ENCODE data around the gene PKDREJ.

Gene PKDREJ

GRCh38 chr22:46290121-46290842 lies 27.1 kb upstream of the PKDREJ start:
- DNase-seq (ENCODE audit: low read depth), result no peak

- no peak for DNase-seq (ENCODE audit: low read depth)
Measured at GRCh38 chr22:46289244-46289891, 26.2 kb upstream of the PKDREJ start.

DNA sequence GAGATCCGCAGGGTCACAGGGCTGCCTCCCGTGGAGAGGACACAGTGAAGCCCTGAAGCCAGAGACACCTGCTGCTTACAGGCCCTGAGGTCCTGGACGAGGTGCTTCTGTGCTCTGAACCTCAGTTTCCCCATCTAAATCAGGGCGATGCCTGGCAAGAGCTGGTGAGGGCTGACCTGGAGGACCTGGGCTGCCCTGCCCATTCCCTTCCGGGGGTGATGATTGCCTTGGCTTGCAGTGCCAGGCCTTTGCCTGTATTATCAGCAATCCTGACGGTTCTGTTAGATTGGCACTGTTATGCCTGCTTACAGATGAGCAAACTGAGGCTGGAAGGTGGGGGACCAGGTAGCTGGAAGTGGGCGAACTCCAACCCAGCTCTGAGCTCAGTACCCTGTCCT lies 25.7 kb upstream of the PKDREJ start:
- DNase-seq (ENCODE audit: low read depth), result no peak

DNA sequence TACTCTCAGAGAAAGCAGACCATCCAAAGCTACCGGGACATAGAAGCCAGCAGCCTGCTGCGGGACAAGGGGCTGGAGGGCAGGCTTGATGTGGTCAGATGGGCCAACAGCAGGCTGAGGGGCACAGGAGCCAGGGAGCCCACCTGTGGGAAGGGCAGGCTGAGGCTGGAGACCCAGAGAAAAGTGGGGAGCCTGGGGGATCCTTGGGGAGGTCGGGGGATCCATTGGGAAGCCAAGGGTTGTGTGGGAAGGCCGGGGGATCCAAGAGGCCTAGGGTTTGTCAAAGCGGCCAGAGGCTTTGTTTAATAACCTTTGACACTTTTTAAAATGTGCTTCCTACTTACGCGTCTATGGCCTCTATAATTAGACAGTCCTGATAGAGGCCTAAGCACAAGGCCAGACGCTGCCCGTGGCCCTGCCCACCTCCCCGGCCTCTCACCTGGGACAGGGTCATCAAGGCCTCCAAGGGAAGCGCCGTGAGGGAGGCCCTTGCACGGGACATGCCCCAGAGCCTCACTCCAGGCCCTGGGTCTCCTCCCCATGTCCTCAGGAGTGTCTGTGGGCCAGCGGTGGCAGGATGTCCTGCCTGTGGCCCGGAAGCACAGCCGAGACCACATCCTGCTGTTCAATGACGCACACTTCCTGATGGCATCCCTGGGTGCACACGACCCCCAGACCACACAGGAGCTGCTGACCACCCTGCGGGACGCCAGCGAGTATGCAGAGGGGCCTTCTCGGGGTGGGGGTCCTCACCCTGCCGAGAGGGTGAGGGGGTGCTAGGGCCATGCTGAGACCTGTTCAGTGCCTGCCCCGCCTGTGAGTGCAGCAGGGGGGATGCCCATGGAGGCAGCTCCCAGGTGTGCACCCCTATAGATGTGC lies 25.0 kb upstream of the PKDREJ start:
- no peak for DNase-seq (ENCODE audit: low read depth)

GRCh38 chr22:46286941-46287872 lies 24.1 kb upstream of the PKDREJ start:
- DNase-seq (ENCODE audit: low read depth), result no peak

- no peak for DNase-seq (ENCODE audit: low read depth)
Measured at GRCh38 chr22:46286006-46286405, 22.9 kb upstream of the PKDREJ start.

DNA sequence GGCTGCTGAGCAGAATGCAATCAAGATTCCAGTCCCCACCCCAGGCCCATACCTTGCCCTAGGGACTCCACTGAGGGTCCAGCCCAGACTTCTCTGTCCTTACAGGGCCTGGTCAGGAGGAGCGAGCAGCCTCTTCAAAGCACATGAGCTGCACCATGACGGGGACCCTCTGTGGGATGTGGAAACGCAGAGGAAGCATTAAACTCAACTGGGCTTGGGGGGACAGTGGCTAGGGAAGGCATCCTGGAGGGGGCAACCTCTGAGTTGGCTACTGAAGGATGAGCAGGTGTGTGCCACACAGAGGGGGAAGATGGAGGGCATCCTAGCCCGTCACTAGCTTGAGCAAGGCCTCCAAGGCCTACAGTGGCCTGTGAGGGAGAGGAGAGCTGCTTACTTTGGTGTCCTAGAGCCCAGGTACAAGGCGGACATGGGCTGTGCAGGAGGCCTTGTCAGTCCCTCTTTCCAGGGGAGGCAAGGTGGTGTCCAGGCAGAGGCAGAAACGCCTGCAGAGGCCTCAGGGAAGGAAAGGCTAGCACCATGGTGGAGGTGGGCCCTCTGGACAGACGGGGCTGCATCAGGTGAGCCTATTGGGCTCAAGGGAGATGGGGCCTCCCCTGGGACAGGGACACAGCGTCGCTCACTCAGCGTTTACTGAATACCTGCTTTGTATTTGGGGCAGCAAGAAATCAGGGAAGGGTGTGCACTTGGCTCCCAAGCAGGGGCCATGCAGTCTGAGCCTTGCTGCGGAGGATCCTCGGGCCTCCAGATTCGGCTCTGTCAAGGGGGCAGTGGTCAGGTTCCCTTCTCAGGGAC lies 18.9 kb upstream of the PKDREJ start:
- no peak for DNase-seq (ENCODE audit: low read depth)

- DNase-seq (ENCODE audit: low read depth), result no peak
Measured at GRCh38 chr22:46280999-46281623, 18.0 kb upstream of the PKDREJ start.

DNA sequence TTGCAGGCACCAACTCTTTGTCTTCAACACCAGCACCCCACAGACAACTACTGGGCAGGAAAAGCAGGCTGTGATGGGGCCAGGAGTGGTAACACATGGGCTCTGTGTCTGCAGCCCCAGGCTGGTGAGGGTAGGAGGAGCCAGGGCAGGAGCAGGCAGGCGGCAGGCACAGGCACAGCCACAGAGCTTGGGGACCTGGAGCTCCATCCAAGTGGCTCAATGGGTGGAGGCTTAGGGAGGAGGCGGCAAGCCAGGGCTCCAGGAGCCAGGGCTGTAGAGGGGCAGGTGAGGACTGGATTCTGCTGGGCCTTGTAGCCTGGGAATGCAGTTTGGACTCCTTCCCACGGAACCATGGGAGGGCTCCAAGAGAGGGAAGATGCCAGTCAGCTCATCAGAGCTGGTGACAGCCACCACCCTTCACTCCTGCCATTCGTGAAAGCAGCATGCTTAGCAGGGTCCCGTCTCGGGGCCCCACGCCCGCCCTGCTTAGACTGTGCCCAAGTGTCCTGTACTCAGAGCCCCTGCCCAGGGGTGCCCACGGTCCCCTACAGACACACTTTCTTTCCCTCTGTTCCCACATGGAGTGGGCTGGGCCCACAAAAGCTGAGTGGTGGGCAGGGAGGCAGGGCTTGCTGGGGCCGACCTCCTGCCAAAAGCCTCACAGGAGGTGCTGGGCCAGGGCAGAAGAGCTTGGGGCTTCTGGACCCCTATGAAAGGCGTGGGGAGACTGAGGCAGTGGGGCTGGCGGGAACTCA lies 17.1 kb upstream of the PKDREJ start:
- DNase-seq (ENCODE audit: low read depth), result no peak

- DNase-seq (ENCODE audit: low read depth), result no peak
Measured at GRCh38 chr22:46278656-46279645, 15.8 kb upstream of the PKDREJ start.

DNA sequence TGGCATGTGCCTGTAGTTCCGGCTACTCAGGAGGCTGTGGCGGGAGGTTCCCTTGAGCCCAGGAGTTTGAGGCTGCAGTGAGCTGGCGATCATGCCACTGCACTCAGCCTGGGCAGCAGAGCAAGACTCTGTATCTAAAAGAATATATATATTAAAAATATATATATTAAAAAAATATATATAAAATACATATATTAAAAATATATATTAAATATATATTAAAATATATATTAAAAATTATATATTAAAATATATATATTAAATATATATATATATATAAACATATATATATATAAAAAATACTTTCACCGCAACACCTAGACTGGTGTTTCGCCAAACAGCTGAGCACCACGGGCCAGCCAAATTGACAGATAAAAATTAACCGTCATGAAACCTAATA lies 13.4 kb upstream of the PKDREJ start:
- no peak for DNase-seq (ENCODE audit: low read depth)

GRCh38 chr22:46275455-46276122 lies 12.4 kb upstream of the PKDREJ start:
- DNase-seq (ENCODE audit: low read depth), result no peak

DNA sequence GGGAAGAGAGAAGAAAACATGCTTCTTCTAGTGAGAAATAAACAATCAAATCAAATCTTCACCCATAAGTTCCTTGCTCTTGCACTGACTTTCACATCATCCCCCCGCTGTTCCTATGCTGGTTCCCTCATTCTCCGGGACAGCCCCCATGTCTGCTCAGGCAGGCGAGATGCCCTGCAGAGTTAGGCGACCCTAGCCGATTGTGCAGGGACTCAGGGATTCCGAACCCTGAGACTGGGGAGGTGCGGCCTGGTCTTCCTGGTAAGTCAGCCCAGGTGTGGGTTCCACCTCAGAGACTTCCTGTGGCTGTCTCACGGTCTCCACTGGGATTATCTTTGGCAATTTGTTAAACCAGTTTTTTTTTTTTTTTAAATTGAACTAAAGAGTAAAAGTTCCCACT lies 11.2 kb upstream of the PKDREJ start:
- no peak for DNase-seq (ENCODE audit: low read depth)

GRCh38 chr22:46273432-46274148 lies 10.4 kb upstream of the PKDREJ start:
- DNase-seq (ENCODE audit: low read depth), result no peak

DNA sequence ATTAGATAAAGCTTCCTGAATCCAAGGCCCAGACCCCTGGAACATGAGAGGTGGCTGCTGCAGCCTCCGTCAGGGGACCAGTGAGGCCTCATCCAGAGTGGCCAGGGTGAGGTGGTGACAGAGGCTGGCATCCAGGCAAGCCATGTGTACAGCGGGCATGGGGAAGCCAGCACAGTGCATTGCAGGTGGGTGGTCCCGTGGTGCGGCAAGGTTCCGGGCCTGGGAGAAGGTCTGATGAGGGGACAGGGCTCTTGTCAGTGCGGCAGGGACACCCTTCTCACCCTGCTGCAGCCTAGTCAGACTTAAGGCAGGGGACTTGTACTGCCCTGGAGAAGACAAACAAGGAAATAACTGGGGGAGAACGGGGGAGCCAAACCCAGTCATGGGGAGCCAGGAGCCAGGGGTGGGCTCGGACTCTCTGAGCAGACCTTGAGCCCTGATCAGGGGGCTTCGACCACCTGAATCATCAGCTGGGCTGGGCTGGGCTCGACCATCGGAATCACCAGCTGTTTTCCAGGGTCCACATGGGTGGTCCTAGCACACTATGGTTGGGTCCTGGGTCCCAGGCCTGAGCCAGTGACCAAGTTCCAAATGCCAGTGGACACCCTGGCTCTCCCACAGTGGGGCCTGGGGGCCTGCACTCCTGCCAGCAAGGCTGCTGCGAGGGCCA lies 9.8 kb upstream of the PKDREJ start:
- no peak for DNase-seq (ENCODE audit: low read depth)

DNA sequence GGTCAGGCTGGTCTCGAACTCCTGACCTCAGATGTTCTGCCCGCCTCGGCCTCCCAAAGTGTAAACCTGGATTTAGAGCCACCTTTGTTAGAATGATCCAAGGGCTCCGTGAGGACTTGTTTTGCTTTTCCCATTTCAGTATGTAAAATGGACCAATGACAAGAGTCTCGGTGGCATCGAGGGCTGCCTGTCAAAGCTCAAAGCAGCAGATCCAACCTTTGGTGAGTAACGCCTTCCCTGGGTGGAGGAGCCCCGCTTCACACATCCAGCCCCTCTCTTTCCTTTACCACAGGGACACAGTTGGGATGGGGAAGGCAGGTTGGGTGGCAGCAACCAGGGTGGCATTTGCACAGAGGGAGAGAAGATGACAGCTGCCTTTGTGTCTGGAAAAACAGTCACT lies 9.1 kb upstream of the PKDREJ start:
- DNase-seq (ENCODE audit: low read depth), result no peak

- DNase-seq (ENCODE audit: low read depth), result no peak
Measured at GRCh38 chr22:46269564-46269963, 6.4 kb upstream of the PKDREJ start.
